Loucy (cell line): ENCODE data around the gene RICTOR.

Experiments used
- H2AFZ ChIP-seq: fragments of 200-600 bp; sonication (generic); 2 replicates; pipeline ENCODE4 v1.6.0; 2016; ENCODE audit warnings: antibody characterized with exemption, mild to moderate bottlenecking, low read length, moderate library complexity
- H3F3A ChIP-seq: fragments of 200-600 bp; 2 replicates; pipeline ENCODE4 v1.6.0; 2016; ENCODE audit warnings: antibody characterized with exemption, low read depth, mild to moderate bottlenecking
- H3K27me3 ChIP-seq: fragments of 200-600 bp; sonication (generic); 2 replicates; pipeline ENCODE4 v1.6.1; 2014; ENCODE audit warnings: low read length, mild to moderate bottlenecking; ENCODE audit not compliant: insufficient read depth, poor library complexity, severe bottlenecking
- H3K36me3 ChIP-seq: fragments of 200-600 bp; sonication (generic); 2 replicates; pipeline ENCODE4 v1.6.1; 2016; ENCODE audit warnings: low read length; ENCODE audit not compliant: insufficient read depth
- H3K4me1 ChIP-seq: fragments of 200-600 bp; sonication (generic); 2 replicates; pipeline ENCODE4 v1.5.1; 2014; ENCODE audit warnings: low read length, mild to moderate bottlenecking; ENCODE audit not compliant: insufficient read depth, poor library complexity, severe bottlenecking
- H3K4me2 ChIP-seq: fragments of 200-600 bp; sonication (generic); 2 replicates; pipeline ENCODE4 v1.6.0; 2014; ENCODE audit warnings: antibody characterized with exemption, low read length, low read depth, mild to moderate bottlenecking; ENCODE audit not compliant: poor library complexity, severe bottlenecking
- H3K4me3 ChIP-seq: fragments of 200-600 bp; sonication (generic); 2 replicates; pipeline ENCODE4 v1.5.1; 2014; ENCODE audit warnings: low read length, mild to moderate bottlenecking, mixed read lengths; ENCODE audit not compliant: poor library complexity, severe bottlenecking
- H3K79me2 ChIP-seq: fragments of 200-600 bp; sonication (generic); 2 replicates; pipeline ENCODE4 v1.6.1; 2014; ENCODE audit warnings: low read length; ENCODE audit not compliant: insufficient read depth
- H3K9ac ChIP-seq: fragments of 200-600 bp; sonication (generic); 2 replicates; pipeline ENCODE4 v1.6.0; 2014; ENCODE audit warnings: mild to moderate bottlenecking, low read depth, low read length, moderate library complexity; ENCODE audit not compliant: poor library complexity, severe bottlenecking
- H3K9me2 ChIP-seq: fragments of 200-600 bp; sonication (generic); replicated peaks from 2 replicates; pipeline ENCODE4 v1.6.1; 2016; ENCODE audit warnings: low read depth, low read length, mixed read lengths
- H3K9me3 ChIP-seq: fragments of 200-600 bp; sonication (generic); 2 replicates; pipeline ENCODE4 v1.6.1; 2014; ENCODE audit warnings: mild to moderate bottlenecking, antibody characterized with exemption, low read length, low read depth; ENCODE audit not compliant: insufficient read depth
- H4K20me1 ChIP-seq: fragments of 200-600 bp; sonication (generic); 2 replicates; pipeline ENCODE4 v1.6.0; 2014; ENCODE audit warnings: antibody characterized with exemption, low read length, mild to moderate bottlenecking; ENCODE audit not compliant: insufficient read depth, poor library complexity, severe bottlenecking
- EZH2phosphoT487 ChIP-seq: fragments of 200-600 bp; IDR thresholded peaks from 2 replicates; pipeline ENCODE4 v1.6.1; 2018; ENCODE audit warnings: antibody characterized with exemption, mild to moderate bottlenecking, moderate library complexity, borderline replicate concordance
- TF ChIP-seq, protein P1 (sequence below): fragments of 200-600 bp; sonication (generic); conservative IDR thresholded peaks from 2 replicates; pipeline ENCODE4 v1.5.1; 2014; ENCODE audit warnings: mild to moderate bottlenecking, antibody characterized with exemption, low read length

Gene RICTOR

DNA sequence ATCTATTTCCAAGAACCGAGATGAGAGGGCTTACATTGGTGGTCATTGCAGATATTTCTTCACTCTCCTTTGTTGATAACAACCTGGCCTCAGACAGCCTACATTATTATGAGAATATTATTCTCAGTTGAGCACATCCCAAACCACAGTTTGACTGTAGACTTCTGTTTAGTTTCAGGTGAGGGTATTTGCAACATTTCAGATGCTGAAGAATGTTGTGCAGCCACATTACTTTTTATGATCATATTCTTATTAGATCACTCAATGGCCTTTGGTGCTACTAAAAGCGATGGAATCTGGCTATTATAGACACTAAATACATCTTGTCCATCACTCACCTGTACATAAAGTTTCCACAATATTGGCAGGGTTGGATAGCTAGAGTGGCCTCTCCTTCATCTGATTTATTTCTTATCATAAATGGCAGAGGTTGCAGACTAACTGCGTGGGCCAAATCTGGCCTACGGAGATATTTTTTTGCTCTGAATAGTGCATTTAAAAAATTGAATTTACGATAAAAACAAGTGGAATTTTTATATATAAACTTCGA is 26.2 kb upstream of the RICTOR start:
- Histone ChIP-seq H3K4me2 (no peak overlapping the region), H3K36me3 (peaks cover 22% of the 10 kb centered on the region; the same call in 1 of the 2 replicates), H2AFZ (no peak overlapping the region), H4K20me1 (no peaks in the 10 kb centered on the region), H3F3A (no peaks in the 10 kb centered on the region), H3K9me3 (no peaks in the 10 kb centered on the region), H3K79me2 (no peaks in the 10 kb centered on the region), H3K9ac (no peak overlapping the region), H3K4me3 (no peak overlapping the region), H3K9me2 (no peaks in the 10 kb centered on the region), H3K27me3 (no peaks in the 10 kb centered on the region), H3K4me1 (peaks cover 6% of the 10 kb centered on the region)
- no peak for TF ChIP-seq EZH2phosphoT487
- TF ChIP-seq, protein P1, sequence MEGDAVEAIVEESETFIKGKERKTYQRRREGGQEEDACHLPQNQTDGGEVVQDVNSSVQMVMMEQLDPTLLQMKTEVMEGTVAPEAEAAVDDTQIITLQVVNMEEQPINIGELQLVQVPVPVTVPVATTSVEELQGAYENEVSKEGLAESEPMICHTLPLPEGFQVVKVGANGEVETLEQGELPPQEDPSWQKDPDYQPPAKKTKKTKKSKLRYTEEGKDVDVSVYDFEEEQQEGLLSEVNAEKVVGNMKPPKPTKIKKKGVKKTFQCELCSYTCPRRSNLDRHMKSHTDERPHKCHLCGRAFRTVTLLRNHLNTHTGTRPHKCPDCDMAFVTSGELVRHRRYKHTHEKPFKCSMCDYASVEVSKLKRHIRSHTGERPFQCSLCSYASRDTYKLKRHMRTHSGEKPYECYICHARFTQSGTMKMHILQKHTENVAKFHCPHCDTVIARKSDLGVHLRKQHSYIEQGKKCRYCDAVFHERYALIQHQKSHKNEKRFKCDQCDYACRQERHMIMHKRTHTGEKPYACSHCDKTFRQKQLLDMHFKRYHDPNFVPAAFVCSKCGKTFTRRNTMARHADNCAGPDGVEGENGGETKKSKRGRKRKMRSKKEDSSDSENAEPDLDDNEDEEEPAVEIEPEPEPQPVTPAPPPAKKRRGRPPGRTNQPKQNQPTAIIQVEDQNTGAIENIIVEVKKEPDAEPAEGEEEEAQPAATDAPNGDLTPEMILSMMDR = no peak

DNA sequence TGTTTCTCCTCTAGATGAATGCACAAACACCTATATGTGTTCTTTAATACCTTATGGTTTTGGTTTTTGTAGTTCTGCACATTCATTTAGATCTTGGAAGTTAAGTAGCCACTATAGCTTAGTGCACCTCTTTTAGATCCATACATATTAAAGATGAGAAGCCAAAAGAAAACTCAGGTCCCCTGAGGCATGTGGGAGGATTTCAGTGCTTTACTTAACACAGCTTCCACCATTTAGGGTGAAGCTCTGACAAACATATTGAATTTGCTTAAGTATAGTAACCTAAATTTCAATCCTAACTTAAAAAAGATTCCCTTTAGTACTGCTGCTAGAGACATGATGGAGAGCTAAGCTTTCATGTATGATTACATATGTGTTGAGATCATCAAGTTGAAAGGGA is 25.6 kb upstream of the RICTOR start:
- H3F3A ChIP-seq = no peaks in the 10 kb centered on the region
- H3K4me3 ChIP-seq = no peak overlapping the region
- no peak overlapping the region for H3K9ac ChIP-seq
- TF ChIP-seq, protein P1 = no peak
- no peak for TF ChIP-seq EZH2phosphoT487
- no peak overlapping the region for H3K4me2 ChIP-seq
- H3K36me3 ChIP-seq = peaks cover 20% of the 10 kb centered on the region; the same call in 1 of the 2 replicates
- H3K4me1 ChIP-seq = peaks cover 6% of the 10 kb centered on the region
- H3K9me3 ChIP-seq = no peaks in the 10 kb centered on the region
- no peaks in the 10 kb centered on the region for H3K9me2 ChIP-seq
- H3K79me2 ChIP-seq = no peaks in the 10 kb centered on the region
- H3K27me3 ChIP-seq = no peaks in the 10 kb centered on the region
- H2AFZ ChIP-seq = no peak overlapping the region
- H4K20me1 ChIP-seq = no peaks in the 10 kb centered on the region

DNA sequence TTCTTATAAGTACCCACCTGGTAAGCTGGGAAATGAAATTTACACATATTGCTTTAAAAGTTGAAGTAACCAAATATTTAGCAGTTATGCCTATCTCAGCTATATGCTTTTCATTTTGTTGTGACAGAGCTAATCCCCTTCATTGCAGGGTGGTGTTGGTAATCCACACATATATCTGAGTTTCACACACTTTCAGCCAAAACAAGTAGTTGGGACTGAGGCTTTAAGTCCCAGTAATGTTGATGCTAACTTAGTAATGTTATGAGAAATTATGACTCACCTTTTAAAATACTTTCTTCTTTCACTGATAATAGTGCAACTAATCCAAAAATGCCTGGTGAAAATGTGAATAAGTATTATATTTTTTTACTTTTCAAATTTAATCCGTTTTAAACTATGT is 19.2 kb upstream of the RICTOR start:
- no peak overlapping the region for H3K4me3 ChIP-seq

More for the DNA sequence above, 19.2 kb upstream of the RICTOR start:
- H3K9me2 ChIP-seq = no peaks in the 10 kb centered on the region
- H3K9me3 ChIP-seq = no peaks in the 10 kb centered on the region
- H3K36me3 ChIP-seq = no peaks in the 10 kb centered on the region
- TF ChIP-seq, protein P1 = no peak
- no peak for TF ChIP-seq EZH2phosphoT487
- H3K4me2 ChIP-seq = no peak overlapping the region
- H3F3A ChIP-seq = no peaks in the 10 kb centered on the region
- no peak overlapping the region for H2AFZ ChIP-seq
- H3K9ac ChIP-seq = no peak overlapping the region
- no peaks in the 10 kb centered on the region for H3K79me2 ChIP-seq
- H4K20me1 ChIP-seq = no peaks in the 10 kb centered on the region
- H3K4me1 ChIP-seq = no peaks in the 10 kb centered on the region
- H3K27me3 ChIP-seq = no peaks in the 10 kb centered on the region
